ENCODE results near the gene HLA-G.
"Not testable (repeated sequence)": the region's sequence is repeated elsewhere in the genome, so short reads cannot be mapped to it uniquely, and the experiment has no call there.

The HLA-G gene

GRCh38 chr6:29875257-29875656 is 47.6 kb downstream of the HLA-G start:
- no peak for DNase-seq

- not testable (repeated sequence) for DNase-seq
Measured at GRCh38 chr6:29875734-29876133, 48.1 kb downstream of the HLA-G start.

All from activated CD4-positive, alpha-beta T cell treated with anti-CD3 and anti-CD28 coated beads, Interleukin-10, Interleukin-2, amounts not matched to agents 100 ng/mL and 50 ng/mL, durations not matched to agents 16 hours and 8 hours (primary cell).